ENCODE data around the gene NDUFS3.

DNA sequence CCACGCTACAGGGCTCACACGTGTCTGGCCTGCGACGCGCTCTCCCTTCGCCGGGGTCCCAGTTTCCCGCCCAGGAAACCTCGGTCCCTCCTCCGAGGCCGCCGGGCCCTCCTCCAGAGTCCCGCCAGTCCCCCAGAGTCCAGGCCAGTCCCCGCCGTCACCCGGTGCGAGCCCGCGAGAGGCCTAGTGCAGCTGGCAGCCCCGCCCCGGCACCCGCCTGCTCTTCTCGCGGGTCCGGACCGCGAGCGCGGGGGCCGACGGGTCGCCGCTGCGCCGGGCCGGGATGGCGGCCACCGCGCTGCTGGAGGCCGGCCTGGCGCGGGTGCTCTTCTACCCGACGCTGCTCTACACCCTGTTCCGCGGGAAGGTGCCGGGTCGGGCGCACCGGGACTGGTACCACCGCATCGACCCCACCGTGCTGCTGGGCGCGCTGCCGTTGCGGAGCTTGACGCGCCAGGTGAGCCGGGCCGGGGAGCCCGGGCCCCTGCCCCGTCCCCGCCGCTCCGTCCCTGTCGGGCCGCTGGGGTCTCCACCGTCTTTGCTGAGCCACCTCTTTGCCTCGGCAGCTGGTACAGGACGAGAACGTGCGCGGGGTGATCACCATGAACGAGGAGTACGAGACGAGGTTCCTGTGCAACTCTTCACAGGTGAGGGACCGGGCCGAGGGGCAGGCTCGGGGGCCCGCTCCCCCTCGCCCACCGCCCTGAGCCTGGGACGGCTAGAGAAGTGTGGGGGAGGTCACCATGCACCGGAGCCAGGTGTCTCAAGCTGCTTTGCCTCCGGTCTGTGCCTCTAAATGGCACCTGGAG is 13.3 kb upstream of the NDUFS3 start, which contains the start of gene PTPMT1:
- peak; percentile 84 for TF ChIP-seq POLR2A (IDR thresholded peaks at IDR 0.05; ENCODE audit: extremely low read depth, insufficient read length)
- TF ChIP-seq, protein P1, sequence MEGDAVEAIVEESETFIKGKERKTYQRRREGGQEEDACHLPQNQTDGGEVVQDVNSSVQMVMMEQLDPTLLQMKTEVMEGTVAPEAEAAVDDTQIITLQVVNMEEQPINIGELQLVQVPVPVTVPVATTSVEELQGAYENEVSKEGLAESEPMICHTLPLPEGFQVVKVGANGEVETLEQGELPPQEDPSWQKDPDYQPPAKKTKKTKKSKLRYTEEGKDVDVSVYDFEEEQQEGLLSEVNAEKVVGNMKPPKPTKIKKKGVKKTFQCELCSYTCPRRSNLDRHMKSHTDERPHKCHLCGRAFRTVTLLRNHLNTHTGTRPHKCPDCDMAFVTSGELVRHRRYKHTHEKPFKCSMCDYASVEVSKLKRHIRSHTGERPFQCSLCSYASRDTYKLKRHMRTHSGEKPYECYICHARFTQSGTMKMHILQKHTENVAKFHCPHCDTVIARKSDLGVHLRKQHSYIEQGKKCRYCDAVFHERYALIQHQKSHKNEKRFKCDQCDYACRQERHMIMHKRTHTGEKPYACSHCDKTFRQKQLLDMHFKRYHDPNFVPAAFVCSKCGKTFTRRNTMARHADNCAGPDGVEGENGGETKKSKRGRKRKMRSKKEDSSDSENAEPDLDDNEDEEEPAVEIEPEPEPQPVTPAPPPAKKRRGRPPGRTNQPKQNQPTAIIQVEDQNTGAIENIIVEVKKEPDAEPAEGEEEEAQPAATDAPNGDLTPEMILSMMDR (IDR thresholded peaks at IDR 0.05; ENCODE audit: low read depth, low read length) = no peak
